NCI-H1092 treated with DMSO at 0.1 percent for 48 hours (cell line): ENCODE measurements around the gene CD99L2.
A peak's percentile ranks its signal among the peaks of the same experiment; 100 is the strongest.

Source experiments
- DNase-seq: peaks from one replicate; lab custom pipeline; 2025; lab: John Stamatoyannopoulos, UW

The CD99L2 gene

DNA sequence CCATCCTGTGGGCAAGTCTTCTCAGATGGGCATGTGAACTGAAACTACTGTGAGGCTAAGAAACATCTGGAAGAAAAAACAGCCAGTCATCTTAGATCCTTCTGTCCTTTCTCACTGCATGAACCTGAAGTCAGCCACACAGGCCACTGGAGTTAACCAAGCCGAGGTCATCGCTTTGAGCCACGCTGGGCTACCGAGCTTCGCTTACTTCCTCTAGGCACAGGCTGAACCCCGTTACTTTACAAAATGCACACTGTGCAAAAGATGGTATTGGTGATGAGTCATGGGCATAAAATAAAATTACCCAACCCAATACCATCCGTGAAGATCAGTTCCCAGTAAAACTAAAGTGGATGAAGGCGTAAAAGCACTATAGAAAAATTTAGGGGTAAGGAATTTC lies 119.1 kb downstream of the CD99L2 start:
- DNase-seq = no peak

DNA sequence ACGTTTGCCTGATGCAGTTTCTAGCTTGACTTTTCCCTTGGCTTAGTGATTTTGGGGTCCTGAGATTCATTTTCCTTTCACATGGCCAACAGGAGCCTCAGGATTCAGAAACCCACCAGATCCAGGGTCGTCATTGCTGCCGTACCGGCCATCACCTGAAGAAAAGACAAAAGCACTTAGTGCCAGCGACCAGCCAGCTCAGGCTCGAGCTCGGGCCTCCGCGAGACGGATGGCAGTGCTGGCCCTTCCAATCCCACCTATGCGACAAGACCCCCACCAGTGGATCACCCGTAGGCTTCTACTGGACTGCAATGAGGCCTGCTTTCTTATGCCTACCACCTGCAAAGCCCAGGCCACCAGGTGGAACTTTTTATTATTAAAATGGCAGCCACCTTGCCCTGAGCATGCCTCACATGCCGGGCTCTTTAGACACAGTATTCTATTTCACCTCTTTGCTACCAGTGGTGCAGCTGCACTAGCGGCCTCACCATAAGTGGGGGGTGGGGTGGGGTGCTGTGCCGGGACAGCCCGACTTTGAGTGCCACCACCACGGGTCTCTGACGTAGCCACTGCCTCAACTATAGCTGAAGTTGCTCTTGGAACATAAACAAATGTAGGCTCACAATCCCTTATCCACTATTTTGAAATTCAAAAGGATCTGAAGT lies 121.0 kb downstream of the CD99L2 start:
- no peak for DNase-seq

DNA sequence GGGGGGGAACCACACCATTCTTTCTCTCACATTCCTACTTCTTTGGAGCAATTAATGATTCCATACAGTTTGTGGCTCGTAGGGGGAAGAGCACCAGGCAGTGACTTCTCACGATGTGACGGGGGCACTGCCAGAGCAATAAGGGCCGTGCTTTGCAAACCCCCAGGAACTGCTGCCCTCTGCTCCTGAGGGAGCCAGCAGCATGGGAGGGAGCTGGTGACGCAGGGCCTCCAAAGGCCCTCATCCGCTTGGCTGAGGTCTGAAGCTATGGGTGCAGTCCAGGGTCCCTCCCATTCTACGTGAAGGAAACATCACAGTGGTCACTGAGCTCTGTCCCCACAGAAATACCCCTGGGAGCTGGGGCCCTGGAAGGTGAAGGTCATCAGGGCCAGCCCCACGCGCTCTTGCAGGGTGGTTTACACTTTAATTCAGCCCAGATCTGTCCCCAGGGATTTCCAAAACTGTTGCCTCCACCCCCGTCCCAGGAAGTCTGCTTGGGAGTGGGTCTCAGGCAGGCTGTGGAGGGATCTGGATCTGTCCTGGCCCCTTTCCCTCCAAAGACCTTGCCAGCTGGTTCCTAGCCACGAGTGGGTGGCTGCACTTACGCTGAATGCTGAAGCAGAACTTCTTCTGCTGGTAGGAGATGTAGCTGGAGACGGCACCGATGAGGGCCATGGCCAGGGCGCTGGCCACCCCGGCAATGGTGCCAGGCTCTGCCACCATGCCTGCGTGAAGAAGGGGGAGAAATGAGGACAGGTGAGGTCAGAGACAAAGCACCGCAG lies 122.7 kb downstream of the CD99L2 start:
- no peak for DNase-seq

DNA sequence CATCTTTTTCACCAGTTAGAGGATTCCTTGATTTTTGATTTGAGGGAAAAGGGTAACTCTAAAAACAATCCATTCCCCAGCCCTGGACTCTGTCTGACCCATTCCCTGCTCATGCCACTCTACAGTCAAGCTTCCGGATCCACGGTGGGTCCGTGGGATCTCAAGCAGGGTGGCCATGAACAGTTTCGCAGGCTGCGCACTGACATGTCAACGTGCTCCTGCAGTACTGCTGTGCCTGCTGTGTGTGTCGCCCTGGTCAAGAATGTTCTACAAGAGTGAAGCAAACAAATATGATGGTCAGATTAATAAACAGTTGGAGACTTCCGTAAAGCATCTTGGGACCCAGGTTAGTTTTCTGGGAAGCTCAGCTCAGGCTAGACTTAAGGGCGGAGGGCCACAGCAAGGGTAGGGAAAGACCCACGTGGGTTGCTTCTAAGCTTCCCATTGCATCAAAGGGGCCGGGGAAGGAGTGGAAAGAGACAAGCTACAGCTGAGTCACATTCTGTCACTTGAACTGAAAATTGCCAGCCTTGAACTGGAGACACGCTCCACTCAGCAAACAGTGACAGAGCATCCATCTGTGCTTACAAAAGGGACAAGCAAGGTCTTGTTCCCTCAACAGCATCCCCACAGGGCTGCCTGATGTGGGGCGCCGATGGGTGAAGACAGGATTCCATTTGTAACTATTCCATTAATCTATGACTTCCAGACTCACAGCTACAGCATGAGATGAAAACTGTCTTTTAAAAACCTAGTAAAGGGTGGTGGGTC lies 123.5 kb downstream of the CD99L2 start:
- DNase-seq = no peak

DNA sequence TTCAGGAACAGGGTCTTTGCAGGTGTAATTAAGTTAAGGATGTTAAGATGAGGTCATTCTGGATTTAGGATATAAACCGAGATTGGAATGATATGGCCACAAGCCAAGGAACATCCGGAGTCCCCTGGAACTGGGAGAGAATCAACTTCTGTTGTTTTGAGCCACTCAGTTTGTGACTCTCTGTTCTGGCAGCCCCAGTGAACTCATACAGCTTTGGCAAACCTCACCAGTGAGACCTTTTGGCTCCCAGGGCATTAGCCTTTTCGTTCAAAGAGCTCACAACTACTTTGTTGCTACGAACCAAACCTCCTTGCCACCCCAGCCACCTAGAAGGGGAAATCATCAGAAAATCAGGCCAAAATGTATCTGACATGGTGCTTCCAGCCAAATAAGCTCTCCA lies 124.8 kb downstream of the CD99L2 start:
- no peak for DNase-seq

DNA sequence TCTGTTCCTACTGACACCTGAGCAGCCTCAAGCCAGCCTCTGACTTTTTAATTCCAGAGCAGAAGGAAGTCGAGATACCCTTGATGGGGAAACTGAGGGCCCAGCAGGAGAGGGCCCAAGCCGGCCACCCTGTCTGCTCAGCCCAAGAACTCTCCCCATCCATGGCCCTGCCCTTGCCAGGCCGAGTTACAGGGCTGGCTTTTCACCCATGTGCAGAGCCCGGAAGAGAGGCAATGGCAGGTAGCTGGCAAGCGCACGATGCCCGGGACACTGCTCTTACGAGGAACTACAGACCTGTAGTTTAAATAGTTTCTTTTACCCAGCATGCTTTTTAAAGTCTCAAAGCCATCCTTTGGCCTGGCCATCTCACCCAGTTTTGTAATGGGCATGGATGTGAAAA lies 125.4 kb downstream of the CD99L2 start:
- no peak for DNase-seq

DNA sequence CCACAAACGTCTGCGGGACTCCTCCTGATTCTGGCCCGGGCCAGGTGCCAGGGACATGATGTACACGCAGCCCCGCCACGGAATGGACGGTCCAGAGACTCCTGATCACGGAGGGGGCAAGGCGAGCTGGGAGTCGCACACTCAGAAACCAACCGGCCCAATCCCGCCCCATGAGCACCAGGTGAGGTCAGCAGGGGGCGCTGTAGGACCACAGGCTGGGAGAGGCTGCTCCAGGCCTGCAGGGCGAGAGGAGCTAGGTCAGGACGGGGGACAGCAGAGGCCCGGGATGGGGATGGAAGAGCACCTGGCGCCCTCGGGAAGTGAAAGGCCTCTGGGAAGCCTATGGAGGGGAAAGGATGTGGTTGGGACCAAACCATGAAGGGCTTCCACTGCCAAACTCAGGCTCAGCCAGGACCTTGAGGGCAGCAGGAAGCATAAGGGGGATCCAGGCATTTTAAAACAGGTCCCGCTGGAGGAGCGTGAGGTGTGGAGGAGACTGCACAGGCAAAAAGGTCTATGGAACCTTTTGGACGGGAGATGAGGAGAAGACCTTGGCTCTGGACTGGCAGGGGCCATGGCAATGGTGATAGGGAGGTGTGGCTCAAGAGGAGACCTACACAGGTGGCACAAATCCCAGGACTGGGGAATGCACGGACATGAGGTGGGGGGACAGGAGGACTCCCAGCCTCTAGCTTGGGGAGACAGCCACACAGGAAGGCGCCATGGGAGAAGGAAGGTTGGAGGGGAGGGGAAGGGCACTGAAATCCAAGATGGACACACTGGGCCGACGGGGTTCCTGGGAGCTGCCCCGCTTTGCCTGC lies 126.1 kb downstream of the CD99L2 start:
- DNase-seq = peak; percentile 36

DNA sequence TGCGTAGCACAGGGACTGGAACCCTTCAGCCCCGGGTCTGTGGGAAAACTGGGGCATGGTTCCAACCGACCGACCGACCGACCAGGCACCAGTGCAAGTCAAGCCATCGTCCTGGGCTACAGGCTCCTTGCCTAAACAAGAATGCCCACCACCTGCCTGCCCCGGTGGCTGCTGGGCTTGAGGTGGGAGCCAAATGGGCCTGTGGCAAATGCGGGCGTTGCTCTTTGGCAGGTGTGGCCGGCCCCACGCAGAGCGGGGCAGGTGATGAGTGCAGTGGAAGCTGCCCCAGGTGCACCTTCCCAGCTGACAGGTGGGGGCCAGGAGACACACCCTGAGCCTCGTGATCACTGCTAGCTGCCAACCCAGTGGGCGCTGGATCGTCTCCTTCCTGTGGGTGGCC lies 127.4 kb downstream of the CD99L2 start:
- DNase-seq = no peak

DNA sequence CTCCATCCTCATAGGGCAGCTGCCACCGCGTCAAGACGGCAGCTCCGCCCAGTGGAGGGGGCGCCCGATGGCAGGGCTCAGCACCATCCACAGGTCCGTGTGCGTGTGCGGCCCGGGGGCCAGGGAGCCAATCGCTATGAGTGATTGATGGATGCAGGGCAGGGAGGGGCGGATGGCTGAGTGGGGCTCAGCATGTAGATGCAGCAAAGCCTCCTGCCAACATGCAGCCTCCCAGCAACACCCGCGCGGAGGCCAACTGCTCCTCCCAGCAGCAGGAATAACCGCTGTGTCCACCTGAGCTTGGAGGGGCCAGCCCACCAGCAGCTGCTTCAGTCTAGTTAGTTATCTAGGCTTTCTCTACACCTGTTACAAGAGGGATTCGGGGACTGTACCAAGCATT lies 127.8 kb downstream of the CD99L2 start:
- DNase-seq = no peak

DNA sequence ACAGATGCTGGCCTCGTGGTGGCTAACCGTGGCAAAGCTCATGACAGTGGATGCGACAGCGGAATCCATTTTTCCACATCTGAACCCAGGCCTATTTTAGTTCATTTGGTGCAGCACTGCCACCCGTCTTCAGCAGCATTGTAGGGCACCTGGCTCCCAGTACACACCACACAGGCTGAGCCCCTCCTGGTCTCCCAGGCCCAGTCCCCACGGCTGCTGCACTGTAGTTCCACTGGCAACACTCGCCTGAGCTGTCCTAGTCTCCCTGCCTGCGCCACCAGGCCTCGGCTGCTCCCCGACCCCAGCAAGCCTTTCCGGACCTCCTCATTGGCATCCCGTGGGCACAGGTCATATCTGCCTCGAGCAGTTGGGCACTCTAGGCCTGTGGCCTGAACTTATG lies 129.1 kb downstream of the CD99L2 start:
- no peak for DNase-seq

DNA sequence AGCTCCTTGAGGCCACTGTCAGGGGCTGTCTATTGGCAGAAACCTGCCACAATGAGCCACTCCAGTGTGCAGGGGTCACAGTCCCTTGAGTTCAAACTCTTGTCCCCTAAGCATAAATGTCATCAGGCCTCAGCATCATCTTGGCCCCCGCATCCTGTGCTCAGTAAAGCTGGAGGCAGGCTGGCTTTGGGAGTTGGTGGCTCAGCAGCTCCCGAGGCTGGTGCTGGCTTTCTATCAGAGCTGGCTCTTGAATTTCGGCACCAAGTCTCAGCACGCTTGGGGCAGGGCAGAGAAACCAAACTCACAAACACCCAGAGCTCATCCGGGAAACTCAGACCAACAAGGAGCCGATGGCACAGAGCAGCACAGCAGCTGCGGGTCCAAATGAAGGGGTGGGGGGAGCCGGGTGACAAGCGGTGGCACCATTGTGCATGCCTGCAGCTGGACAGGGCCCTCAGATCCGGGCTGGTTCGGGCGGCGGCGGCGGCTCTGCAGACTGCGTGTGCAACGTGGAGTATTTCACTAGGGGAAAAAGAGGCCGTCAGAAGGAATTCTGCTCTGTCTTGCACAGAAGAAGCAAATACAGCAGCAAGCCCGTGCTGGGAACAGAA lies 129.8 kb downstream of the CD99L2 start:
- DNase-seq = no peak

DNA sequence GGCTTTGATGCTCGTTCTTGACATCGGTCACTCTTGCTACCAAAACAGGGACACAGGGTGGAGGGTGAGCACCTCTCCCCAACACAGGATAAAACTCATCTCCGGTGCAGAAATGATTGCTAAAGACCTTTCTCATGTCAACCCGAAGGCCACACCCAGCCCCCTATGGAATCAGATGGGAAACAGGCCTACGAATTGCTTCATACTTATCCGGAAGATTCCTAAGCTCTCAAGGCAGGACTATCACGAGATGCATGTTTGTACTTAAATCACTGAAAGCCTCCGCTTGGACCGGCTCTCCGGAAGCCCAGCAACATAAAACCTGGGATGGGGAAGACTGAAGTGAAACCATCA lies 130.4 kb downstream of the CD99L2 start:
- no peak for DNase-seq

DNA sequence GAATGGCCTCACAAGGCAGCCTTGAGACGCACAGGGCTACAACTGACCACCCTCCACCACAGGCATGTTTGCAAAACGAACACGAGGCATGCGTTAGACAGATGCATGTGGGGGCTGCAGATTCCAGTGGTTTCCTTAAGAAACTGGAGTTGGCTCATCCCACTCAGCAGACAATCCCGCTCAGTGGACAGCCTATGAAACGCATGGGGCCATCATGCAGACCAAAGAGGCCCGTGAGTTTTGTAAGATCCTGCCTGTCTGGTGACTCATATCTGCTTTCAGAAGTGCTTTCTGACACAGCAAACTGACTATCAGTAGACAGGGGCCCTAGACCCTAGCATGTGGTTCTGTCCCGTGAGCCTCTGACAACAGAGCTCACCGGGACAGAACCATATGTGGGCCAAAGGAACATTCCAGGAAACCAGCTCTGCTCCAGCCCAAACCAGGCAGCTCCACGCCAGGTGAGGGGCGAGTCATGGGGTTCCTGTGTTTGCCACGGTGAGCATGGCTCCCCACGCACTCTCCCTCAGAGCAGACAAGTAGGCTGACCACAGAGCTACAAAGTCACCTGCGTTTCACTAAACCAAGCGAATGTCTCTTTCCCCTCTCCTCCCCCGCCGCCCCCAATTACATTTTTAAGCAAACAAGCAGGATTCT lies 130.9 kb downstream of the CD99L2 start:
- DNase-seq = no peak

DNA sequence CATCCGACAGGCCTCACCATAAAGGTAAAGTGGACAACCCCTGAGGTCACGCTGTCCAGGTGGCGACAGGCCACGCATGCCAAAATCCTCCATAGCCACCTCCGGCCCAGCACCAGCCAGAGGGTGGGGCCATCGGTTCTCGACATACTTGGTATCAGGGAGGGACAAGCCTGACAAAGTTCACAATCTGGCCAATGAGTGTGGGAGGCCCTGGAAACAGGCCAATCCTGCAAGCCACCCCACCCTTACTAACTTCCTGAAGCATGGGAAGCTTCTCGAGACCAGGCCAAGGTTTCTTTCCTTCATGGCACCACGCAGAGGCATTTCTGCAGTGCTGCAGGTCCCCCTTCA lies 131.4 kb downstream of the CD99L2 start:
- DNase-seq = no peak

DNA sequence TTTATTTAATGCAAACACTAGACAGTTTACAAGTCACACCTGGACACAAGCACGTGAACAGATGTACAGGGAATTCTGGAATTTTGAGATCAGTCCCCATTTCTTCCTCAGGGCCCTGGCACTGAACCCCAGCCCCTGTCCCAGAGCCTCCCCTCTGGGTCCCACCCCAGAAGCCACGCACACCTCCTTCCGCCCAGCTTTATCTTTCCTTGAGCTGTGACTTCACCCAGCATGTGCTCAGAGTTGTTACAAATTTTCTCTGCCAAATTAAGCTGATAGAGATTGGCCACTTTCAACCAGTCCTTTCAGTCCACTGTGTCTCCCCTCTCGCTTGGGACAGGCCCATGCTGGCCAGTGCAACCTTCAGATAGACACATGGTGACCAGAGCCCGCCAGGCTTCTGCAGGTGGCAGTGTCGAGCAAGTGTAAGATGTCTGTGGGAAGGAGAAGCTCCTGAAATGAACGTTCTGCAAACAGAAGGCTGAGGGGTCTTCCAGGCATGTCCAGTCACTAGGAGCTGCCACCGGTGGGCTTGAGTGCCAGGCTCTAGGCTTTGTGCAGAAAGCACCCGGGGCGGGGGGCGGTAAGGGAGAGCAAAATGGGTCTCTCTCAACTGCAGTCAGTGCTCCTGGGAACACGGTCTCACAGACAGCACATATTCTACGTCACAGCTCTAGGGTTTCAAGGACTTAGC lies 132.0 kb downstream of the CD99L2 start:
- no peak for DNase-seq

DNA sequence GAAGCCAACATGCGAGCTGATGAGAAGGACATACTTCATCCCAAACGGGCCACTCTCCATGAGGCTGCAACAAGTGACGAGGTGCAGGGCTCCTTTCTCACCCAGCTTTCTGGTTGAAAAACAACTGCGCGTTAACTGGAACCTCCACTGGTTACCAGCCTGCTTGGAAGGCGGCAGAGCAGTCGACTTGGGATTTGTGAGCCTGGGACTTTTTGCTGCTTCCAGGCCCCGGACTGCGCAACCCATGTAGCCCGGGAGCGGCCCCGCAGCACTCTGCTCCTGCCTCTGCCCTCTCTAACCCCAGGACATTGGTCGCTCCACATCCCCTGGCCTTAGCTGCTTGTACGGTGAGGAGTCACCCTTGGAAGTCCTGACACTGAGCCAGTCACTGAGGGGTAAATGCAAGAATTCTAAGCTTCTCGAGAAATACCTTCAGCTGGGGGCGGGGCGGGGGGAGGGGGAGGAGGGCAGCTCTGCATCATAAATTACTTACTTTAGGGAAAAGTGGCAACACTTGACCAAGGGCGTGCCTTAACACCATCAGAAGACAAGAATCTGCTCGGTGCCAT lies 132.6 kb downstream of the CD99L2 start:
- no peak for DNase-seq

DNA sequence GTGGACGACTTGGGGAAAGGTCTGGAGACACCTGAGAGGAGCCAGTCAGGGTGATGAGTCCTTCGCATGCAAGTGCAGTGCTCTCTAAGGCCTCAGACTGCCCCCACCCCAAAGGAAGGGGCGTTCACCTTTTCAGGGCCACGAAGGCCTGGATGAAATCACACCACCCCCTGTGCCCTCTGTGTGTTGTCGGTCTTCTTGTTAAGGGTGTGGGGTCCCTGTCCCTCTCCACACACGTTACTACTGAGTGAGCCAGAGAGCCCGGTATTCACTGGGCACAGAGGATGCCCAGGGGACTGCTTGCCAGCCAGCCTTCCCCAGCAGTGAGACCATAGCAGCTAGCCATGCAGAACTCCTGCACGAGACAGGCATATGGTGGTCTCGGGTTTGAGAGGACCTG lies 133.2 kb downstream of the CD99L2 start:
- no peak for DNase-seq

DNA sequence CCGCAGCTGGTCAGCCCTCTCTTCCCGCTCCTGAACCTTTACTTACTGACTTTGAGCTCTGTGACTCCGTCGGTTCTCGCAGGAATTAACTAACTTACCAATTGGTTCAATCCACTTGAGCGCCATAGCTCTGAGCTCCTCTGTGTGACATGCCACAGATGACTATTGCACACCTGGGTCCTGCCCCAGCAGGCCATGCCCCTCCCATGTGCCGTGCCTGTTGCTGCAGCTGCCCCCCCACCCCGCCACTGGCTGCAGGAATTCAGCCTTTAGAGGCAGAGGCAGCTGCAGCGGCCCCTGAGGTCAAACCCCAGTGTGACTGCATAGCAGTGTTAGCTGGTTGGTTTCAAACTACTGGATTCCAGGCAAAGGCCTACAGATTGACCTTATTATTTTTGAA lies 134.7 kb downstream of the CD99L2 start:
- no peak for DNase-seq

DNA sequence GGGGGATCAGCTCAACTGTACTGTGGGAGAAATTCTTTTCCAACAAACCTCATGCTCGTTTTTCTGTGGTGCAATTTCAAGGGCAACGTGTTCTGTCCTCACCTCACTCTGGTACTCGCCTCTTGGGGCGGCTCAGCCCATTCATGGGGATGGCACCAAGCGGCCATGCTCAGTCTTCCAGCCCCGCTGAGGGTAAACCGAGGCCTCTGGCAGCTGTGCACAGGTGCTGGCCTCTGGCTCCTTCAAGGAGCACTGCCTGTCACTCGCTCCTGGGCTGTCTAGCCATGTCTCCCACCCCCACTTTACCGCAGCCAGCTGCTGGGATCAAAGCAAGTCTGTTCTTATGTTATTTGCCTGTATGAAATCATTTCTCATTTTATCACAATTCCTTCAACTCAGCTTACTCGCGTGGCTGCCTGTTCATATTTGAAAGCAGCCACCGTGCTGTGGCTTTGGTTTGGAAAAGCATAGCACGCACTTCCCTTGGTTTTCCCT lies 135.1 kb downstream of the CD99L2 start:
- DNase-seq = no peak
